GM23338 (cell line): Measurements from ENCODE around the gene SMNDC1.

Experiments
- CREB1 ChIP-seq: fragments of 250-450 bp; sonication (Bioruptor Pico); IDR thresholded peaks from 2 replicates; pipeline ENCODE4 v1.5.0; 2020; ENCODE audit warnings: low read depth, mild to moderate bottlenecking, moderate library complexity
- CTCF ChIP-seq, 2 experiments: fragments of 200-600 bp in 1 of 2; sonication (generic) in 1 of 2; conservative IDR thresholded peaks; 2 replicates each; pipeline versions ENCODE4 v1.5.1 to v1.6.1; 2016 to 2017; ENCODE audit warnings: antibody characterized with exemption in 2 of 2, low read depth in 2 of 2, mild to moderate bottlenecking in 2 of 2, moderate library complexity in 1 of 2
- EZH2 ChIP-seq: fragments of 200-600 bp; sonication (generic); IDR thresholded peaks from one replicate; pipeline ENCODE4 v1.8.0; 2017; ENCODE audit warnings: antibody characterized with exemption, mild to moderate bottlenecking, low read depth; ENCODE audit not compliant: unreplicated experiment
- EZH2phosphoT487 ChIP-seq: fragments of 200-600 bp; sonication (generic); IDR thresholded peaks from one replicate; pipeline ENCODE4 v1.8.1; 2018; ENCODE audit warnings: antibody characterized with exemption; ENCODE audit not compliant: unreplicated experiment
- JUNB ChIP-seq: IDR thresholded peaks from one replicate; pipeline ENCODE4 v1.6.1; 2016; ENCODE audit warnings: antibody characterized with exemption; ENCODE audit not compliant: unreplicated experiment
- NANOG ChIP-seq: IDR thresholded peaks from 2 replicates; pipeline ENCODE4 v1.6.1; 2016; ENCODE audit warnings: antibody characterized with exemption, borderline replicate concordance
- POLR2AphosphoS5 ChIP-seq: IDR thresholded peaks from 2 replicates; pipeline ENCODE4 v1.6.1; 2016; ENCODE audit warnings: antibody characterized with exemption, low read depth
- STAT1 ChIP-seq: IDR thresholded peaks from one replicate; pipeline ENCODE4 v1.6.1; 2016; ENCODE audit warnings: antibody characterized with exemption; ENCODE audit not compliant: unreplicated experiment
- ZNF114 ChIP-seq: fragments of 250-450 bp; sonication (Bioruptor Pico); IDR thresholded peaks from 2 replicates; pipeline ENCODE4 v1.5.0; 2020; ENCODE audit warnings: mild to moderate bottlenecking, moderate library complexity
- ZNF331 ChIP-seq: fragments of 250-450 bp; sonication (Bioruptor Pico); IDR thresholded peaks from 2 replicates; pipeline ENCODE4 v1.5.0; 2020; ENCODE audit warnings: low read depth, mild to moderate bottlenecking, moderate library complexity
- TF ChIP-seq, protein P1 (sequence below): IDR thresholded peaks from one replicate; pipeline ENCODE4 v1.6.1; 2018; ENCODE audit warnings: antibody characterized with exemption; ENCODE audit not compliant: unreplicated experiment

DNA sequence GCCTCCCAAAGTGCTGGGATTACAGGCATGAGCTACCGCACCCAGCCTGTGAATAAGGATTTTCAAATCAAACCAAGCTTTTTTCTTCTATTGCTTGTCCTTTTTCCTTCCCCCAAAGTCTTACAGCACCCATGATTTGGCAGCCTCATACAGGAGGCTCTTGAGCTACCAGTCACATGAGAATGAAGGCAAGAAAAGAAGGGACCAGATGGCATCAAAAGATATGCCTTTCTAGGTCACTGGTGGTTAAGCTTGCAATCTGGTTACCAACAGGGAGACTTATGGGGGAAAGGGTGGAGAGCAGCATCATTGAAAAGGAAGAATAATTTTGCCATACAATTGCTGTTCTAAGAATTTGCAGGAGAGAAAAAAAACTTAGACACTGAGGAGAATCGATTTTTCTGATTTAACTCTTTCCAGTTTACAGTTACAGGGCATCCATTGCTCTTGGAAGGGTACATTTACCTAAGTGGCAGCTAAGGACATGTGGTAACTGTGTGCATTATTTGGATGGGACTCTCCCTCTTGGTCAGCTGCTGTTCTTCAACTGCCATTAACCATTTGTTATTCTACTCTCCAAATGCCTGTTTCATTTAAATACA, 29.5 kb downstream of the SMNDC1 start:
- TF ChIP-seq CTCF (conservative IDR thresholded peaks at IDR 0.05; ENCODE audit: low read depth in 2 of 2) (no peak), EZH2 (no peak), POLR2AphosphoS5 (no peak), NANOG (no peak), ZNF331 (no peak), JUNB (no peak), STAT1 (no peak), EZH2phosphoT487 (no peak), CREB1 (no peak), ZNF114 (CRISPR knock-in tag) (no peak)
- TF ChIP-seq, protein P1, sequence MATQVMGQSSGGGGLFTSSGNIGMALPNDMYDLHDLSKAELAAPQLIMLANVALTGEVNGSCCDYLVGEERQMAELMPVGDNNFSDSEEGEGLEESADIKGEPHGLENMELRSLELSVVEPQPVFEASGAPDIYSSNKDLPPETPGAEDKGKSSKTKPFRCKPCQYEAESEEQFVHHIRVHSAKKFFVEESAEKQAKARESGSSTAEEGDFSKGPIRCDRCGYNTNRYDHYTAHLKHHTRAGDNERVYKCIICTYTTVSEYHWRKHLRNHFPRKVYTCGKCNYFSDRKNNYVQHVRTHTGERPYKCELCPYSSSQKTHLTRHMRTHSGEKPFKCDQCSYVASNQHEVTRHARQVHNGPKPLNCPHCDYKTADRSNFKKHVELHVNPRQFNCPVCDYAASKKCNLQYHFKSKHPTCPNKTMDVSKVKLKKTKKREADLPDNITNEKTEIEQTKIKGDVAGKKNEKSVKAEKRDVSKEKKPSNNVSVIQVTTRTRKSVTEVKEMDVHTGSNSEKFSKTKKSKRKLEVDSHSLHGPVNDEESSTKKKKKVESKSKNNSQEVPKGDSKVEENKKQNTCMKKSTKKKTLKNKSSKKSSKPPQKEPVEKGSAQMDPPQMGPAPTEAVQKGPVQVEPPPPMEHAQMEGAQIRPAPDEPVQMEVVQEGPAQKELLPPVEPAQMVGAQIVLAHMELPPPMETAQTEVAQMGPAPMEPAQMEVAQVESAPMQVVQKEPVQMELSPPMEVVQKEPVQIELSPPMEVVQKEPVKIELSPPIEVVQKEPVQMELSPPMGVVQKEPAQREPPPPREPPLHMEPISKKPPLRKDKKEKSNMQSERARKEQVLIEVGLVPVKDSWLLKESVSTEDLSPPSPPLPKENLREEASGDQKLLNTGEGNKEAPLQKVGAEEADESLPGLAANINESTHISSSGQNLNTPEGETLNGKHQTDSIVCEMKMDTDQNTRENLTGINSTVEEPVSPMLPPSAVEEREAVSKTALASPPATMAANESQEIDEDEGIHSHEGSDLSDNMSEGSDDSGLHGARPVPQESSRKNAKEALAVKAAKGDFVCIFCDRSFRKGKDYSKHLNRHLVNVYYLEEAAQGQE, result no peak
